ENCODE data around the gene NEUROG2.
"Not testable (repeated sequence)": the region's sequence is repeated elsewhere in the genome, so short reads cannot be mapped to it uniquely, and the experiment has no call there.

Gene NEUROG2

DNA sequence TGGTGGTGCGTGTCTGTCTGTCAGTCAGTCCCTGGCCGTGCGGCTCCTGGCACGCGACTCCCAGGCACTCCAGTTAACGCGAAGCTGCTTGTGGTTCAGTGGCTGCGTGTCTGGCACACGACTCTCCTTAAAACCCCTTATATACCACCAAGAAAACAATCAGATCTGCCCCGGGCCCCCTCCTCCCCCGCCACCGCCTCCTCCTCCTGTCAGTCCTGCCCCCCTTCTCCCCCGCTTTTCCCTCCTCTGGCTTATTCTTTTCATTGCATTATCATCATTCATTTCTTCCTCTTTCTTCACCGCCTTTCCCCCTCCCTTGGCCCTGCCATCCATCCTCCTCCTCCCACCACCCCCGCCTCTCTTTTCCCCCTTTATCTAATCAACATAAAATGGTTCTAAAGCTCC is at the start of gene NEUROG2:
Gene NEUROG2 (minus strand): TSS at position 115 of the 405 bp plus-strand sequence. CDS start 705 bp downstream, outside the sequence.
- DNase-seq: no peak

DNA sequence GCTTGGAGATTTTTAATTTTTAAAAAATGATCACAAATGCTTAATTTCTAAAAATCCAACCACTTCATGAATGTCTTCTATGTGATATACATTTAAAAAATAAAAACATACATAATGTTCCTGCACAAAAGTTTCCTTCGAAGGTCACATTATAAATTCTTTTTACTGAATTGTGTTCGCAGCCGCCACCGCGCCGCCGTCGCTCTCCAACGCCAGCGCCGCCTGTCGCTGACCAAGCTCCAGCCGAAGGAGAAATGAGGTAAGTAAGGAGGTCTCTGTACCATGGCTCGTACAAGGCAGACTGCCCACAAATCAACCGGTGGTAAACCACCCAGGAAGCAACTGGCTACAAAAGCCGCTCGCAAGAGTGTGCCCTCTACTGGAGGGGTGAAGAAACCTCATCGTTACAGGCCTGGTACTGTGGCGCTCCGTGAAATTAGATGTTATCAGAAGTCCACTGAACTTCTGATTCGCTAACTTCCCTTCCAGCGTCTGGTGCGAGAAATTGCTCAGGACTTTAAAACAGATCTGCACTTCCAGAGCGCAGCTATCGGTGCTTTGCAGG is 48.8 kb upstream of the NEUROG2 start:
- no peak for DNase-seq

DNA sequence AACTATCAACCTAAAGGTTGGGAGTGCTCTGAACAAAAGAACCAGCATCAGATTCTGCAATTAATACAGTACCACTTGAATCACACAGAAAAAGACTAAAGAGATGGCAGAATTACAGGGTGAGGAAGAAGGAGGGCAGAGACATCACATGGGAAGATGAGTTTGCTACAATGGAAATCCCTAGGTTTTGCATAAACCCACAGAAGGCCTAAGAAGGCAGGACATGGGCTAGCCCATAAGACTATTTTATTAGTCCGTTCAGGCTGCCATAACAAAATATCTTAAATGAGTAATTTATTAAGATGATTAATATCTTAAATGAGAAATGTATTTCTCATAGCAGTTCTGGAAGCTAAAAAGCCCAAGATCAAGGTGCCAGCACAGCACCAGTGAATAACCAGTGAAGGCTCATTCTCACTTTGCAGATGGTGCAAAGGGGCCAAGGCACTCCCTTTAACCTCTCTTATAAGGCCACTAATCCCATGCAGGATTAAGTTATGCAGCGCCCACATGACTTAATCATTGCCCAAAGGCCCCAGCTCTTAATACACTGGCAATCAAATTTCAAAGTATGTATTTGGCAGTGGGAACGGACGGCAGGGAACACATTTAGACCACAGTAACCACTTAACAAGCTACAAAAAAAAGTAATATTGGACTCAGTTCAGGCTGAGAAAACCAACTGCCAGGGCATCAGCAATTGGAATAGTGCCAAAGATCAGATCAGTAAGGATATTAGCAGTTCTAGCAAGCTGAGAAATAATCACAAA is 47.6 kb upstream of the NEUROG2 start:
- no peak for DNase-seq

DNA sequence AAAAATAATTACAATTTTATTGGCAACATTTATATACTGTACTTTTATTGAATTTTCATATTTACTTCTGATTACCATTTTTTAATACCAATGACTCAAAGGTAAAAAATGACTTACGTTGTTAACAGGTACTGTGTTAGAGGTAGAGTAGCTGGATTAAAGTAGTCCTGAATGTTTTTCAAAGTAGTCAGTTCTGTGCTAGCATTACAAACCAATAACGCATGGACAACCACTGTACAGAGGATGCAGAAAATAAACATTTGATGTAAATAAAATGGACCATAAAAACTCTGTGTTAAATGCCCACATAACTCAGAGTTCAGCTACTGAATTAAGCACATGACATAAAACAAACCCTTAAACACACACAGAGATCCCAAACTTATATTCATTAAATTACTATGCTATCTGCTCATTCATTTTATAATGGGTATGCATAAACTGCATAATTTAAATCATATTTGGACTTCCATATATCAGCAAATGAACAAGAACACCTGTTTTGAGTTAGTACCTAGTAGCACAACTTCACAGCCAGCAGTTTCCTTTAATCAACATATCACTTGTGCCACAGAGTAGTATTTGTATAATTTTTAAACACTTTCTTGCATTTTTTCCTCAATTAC is 46.4 kb upstream of the NEUROG2 start:
- DNase-seq: no peak

DNA sequence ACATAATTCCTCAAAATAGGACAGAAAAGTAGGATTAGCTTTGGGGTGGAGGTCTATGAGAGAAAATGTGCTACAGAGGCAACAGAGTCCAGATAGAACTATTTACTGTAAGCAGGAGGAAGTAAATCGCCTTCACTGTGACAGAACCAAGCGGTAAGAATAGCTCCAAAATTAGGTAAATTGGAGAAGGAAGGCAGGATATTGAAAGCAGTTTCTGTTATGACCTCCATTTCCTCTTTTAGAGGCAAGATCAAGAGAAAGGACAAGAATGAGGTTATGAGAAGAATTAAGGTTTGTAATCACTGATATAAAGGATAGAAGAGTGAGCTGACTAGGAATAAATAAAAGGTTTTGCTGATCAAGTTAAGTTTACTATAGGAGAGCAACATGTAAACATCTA is 44.1 kb upstream of the NEUROG2 start:
- peak; percentile 37 for DNase-seq

DNA sequence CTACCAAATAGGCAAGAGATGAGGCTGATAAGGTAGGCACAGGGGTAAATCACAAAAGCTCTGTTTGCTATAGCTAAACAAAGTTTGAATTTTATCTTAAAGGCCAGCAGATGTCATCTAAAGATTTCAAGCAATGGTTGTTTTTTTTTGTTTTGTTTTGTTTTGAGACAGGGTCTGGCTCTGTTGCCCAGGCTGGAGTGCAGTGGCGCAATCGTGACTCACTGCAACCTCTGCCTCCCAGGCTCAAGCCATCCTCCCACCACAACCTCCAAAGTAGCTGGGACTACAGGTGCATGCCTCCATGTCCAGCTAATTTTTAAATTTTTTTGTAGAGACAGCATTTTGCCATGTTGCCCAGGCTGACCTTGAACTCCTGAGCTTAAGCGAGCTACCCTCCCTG is 43.1 kb upstream of the NEUROG2 start:
- DNase-seq: no peak

DNA sequence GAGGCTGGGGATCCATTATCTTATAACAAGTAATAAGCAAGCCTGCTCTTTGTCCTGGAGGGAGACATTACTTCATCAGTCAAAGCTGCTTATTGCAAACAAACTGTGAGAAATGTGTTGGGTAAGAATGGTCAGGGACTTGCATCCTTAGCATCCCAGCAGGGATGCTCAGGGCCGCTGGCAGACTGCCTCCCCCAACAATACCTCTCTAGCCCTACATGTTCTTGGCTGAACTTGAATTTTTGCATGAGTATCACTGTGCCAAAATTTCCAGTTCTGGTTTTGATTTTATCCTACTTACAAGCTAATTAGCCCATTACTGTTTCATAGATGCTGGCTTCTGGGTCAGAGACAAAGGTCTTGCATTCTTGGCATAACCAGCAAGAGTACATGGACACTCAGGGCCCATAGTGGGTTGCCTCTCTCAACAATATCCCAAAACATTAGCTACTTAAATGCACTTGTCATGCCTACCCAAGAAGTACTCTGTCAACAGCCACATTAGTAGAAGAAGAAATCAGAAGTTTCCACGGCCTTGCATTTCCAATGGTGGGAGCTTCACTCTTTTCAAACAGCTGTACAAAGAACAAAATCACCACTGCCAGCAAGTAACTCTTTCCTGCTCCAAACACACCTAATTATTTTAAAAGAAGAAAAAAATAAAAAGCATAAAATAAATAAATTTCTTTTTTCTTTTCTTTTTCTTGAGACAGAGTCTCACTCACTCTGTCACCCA is 41.9 kb upstream of the NEUROG2 start:
- DNase-seq: no peak

DNA sequence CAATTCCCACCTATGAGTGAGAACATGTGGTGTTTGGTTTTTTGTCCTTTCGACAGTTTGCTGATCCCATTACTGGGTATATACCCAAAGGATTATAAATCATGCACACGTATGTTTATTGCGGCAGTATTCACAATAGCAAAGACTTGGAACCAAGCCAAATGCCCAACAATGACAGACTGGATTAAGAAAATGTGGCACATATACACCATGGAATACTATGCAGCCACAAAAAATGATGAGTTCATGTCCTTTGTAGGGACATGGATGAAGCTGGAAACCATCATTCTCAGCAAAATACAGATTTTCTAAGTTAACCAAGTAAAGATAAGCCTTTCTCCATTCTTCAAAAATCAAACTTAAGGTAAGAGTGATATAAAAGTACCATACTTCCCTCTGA is 38.3 kb upstream of the NEUROG2 start:
- DNase-seq: not testable (repeated sequence)

DNA sequence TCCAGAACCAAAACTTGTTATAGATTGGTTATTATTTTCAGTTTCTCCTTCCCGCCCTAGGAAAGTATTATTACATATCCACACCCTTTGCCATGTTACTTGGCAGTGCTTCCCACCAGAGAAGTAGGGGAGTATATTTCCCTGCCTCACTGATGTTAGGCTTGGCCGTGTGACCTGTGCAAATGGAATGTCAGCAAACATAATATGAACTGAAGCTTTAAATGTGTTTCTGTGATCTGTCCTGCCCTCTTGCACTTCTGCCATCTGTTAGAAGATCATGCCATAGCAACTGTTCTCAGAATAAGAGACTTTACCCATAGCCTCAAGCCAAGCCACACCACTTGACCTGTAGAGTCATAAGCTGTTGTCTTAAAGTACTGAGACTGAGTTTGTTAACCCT is 36.7 kb upstream of the NEUROG2 start:
- DNase-seq: no peak

DNA sequence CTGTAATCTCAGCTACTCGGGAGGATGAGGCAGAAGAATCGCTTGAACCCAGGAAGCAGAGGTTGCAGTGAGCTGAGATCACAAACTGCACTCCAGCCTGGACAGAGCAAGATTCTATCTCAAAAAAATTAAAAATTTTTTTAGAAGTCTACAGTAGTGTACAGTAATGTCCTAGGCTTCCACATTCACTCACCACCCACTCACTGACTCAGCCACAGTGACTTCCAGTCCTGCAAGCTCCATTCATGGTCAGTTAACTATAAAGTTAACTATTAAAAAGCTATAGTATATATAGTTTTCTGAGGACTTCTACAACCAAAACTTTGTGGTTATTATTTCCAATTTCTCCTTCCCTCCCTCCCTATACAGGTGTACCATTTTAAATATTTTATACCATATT is 34.7 kb upstream of the NEUROG2 start:
- DNase-seq: peak; percentile 36

DNA sequence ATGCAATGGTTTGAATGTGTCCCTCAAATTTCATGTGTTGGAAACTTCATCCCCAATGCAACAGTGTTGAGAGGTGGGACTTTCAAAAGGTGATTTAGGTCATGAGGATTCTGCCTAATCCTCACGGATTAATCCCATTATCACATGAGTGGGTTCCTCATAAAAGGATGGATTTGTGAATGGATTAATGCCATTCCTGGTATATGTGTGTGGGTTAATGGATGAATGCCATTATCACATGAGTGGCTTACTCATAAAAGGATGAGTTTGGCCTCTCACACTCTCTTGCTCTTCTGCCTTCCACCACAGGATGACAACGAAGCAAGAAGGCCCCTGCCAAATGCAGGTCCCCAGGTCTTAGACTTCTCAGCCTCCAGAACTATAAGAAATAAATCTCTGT is 30.5 kb upstream of the NEUROG2 start:
- DNase-seq: no peak

DNA sequence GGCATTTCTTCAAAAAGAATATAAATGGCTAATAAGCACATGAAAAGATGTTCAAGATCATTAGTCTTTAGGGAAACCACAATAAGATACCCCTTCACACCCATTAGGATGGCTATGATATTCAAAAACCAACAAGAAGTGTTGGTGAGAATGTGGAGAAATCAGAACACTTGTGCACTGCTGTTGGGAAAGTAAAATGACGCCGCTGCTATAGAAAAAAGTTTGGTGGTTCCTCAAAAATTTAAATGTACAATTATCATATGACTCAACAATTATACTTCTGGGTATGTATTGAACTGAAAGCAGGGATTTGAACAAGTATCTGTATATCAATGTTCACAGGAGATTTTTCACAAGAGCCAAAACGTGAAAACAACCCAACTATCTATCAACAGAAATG is 29.4 kb upstream of the NEUROG2 start:
- peak; percentile 48 for DNase-seq

DNA sequence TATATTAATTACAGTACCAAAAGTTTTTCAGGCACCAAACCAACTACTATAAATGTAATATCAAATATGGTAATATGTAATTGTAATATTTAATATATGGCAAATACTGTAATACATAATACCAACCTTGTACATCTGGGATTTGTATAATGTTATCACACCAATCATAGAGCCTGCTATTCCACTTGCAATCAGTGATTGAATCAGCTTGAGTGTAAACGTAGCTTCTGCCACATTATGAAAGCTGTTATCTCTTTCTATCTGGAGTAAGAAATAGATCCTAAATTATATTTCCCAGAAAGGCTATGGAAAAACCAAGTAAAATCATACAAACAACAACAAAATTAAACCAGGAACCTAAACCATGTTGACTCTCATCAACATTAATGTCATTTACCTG is 24.7 kb upstream of the NEUROG2 start:
- no peak for DNase-seq

DNA sequence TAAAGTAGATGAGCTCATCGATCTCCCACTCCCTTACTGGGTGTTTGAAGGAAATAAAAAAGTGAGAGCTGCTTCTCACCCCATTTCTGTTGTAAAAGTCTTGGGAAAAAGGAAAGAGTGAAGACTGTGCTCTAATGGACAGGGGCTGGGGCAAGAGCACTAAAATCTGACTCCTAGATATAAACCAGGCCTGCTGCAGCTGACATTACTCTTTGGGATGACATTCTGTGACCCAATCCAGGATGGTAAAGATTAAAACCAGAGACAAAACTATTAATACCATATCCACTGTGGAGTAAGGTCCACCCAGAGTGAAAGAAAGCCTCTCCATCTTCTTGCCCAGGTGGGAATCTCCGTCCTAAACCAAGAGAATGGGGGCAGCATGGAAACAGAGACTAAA is 20.1 kb upstream of the NEUROG2 start:
- DNase-seq: no peak

DNA sequence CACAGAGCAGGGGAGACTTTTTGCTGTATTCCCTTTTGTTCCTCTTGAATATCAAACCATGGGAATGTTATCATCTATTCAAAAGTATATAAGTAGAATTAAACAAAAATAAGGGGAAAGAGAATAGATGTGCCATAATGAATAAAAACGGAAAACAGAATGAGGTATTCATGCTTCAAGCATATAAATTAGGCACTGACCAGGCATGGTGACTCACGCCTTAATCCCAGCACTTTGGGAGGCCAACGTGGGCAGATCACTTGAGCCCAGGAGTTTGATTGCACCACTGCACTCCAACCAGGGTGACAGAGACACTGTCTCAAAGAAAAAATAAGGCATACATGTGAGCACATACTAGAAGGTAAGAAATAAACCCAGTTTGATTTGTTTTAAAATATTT is 16.3 kb upstream of the NEUROG2 start:
- DNase-seq: no peak

DNA sequence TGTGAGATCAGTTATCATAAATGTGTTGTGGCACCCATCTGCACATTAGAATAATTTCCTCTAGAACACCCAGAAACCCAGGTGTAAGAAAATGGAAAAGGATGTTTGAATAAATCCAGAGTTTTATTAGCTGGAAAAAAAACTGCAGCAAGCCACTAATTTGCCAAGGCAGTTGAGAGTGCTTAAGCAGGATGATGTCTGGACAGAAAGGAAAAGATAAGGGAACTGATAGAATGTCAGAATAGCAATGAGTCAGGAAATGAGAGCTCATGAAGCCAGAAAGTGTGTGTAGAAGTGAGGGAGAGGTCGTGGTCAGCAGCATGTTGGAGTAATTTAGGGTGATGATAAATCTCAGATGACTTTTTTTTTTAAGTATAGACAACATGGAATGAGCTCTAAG is 15.2 kb upstream of the NEUROG2 start:
- no peak for DNase-seq

DNA sequence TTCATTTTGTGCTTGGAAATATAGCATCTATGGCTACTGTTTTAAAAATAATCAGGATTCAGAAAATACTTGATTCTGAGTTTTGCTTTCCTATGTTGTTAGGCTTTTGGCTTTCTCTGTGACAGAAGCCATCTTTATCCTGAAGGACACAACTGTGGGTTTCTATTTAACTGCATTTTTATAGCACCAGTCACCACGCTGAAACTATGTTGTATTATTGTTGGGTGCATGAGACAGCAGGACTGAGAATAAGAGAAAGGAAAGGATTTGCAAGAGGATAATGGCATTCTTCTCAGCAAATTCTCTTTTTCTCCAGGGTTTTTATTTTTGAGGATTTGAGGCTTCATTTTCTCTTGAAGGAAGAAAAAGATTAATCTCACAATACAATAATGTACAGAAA is 10.1 kb upstream of the NEUROG2 start:
- DNase-seq: no peak

DNA sequence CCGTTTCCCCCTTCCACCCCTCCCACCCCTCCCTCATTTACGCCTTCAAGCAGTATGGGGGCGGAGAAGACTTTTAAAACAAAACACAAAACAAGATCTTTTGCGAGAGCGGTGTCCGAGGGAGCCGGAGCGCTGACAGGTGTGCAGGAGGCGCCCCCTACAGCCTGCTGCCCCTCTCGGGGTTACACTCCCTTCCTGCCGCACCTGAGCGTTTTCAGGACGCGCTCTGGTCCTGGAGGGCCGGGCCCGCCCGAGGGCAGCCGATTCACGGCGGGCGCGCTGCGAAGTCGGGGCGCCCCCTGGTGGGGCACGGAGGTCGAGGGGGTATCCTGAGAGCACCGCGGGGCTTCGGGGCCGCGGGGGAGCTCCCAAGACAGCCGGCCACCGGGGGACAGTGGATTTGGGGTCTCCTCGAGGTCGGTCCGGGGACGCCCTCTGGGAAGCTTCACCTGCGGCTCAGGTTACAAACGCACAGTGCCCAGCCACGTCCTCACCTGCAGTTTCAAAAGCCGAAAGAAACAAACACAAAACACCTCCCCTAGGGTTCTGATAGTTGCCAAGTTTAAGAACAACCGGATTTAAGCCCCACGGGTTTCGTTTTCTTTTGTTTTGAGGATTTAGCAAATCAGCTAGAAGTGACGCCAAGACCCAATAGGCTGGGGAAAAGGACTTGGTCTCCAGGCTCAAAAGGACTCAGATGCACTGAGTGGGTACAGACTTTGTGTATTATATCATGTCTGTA is 8.0 kb upstream of the NEUROG2 start:
- DNase-seq: peak; percentile 54

DNA sequence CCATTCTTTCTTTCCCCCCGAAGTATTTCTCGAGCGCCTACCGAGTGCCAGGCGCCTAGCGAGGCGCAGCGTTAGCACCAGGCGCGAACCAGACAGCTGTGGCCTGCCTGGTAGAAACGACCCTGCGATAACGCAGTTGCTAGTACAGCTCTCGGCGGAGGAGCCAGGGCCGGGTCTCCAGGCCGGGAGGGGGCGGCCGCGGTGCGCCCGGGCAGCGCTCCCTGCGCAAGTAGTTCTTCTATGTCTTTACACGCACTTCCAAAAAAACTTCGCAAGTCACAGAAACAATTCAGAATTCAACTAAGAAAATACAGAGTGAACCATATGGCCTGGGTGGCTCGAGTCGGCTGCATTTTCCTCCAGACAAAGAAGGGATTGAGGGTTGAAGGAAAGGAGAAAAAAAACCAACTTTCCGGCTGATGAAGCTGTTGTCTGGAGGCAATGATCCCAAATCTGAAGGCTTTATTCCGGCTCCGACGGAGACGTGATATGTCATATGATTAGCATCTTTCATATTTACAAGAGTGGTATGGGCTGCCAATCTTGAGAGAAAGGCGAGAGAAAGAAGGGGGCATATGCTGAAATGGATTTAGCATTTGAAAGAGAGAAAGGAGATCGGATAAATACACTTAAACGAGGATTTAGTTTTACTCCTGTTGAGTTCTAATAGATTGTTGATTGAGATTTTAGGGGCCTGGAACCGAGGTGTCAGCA is 7.2 kb upstream of the NEUROG2 start:
- peak; percentile 30 for DNase-seq

DNA sequence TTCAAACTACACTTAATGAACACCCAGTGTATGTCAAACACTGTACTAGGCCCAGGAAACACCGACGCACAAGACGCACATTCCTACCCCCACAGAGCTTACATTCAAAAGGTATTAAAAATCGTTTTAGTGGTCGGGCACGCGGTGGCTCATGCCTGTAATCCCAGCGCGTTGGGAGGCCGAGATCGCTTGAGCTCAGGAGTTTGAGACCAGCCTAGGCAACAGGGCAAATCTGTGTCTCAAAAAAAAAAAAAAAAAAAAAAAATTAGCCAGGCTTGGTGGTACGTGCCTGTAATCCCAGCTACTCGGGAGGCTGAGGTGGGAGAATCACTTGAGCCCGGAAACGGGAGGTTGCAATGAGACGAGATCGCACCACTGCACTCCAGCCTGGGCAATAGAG is 6.5 kb upstream of the NEUROG2 start:
- not testable (repeated sequence) for DNase-seq

DNA sequence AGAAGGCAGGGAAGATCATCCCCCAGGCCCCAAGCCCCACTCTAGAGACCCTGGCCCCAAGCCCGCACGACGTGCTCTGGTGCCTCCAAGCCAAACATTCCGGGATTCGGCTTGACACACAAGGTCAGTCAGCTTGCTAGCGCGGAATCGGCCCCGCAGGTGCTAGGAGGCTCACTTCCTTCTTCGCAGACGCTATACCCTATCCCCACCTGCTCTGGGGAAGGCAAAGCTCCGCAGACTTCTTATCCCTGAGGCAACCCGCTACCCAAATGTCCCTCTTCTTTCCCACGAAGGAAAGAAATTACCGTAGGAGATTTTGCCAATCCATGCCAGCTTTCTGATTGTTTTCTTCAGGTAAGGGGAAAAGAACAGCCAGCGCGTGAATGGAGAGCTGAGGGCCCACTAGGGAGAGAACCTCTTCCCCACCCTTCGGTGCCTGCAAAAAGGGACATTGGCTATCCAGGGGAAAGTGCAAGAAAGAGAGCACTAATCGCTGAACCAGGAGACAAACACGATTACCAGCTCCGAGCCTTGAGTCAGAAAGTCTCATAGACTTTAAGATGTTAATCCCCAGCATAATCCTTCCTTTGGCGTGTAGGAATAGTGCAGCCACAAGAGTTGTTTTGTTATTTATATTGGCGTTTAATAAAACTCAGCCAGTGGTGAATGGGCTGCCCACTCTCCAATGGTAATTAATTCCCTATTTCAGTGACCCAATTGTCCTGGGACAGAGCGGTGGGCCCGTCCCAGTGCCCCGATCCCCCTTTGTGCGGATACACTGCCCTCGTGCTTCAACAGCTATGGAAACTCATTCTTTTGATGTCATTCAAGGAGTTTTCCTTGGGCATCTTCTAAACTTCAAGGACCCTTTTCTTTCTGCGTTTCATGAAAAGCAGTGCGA is 5.4 kb upstream of the NEUROG2 start:
- DNase-seq: no peak

All from inflammatory macrophage treated with lipopolysaccharide for 4 hours (primary cell).